GM23338 (cell line): ENCODE results near the gene ASAH2.

ENCODE experiments used
- CTCF ChIP-seq, 2 experiments: fragments of 200-600 bp in 1 of 2; sonication (generic) in 1 of 2; conservative IDR thresholded peaks; 2 replicates each; pipeline versions ENCODE4 v1.5.1 to v1.6.1; 2016 to 2017; ENCODE audit warnings: antibody characterized with exemption in 2 of 2, low read depth in 2 of 2, mild to moderate bottlenecking in 2 of 2, moderate library complexity in 1 of 2
- ETS1 ChIP-seq: IDR thresholded peaks from 2 replicates; pipeline ENCODE4 v1.6.1; 2016; ENCODE audit warnings: antibody characterized with exemption
- EZH2 ChIP-seq: fragments of 200-600 bp; sonication (generic); IDR thresholded peaks from one replicate; pipeline ENCODE4 v1.8.0; 2017; ENCODE audit warnings: antibody characterized with exemption, mild to moderate bottlenecking, low read depth; ENCODE audit not compliant: unreplicated experiment
- JUNB ChIP-seq: IDR thresholded peaks from one replicate; pipeline ENCODE4 v1.6.1; 2016; ENCODE audit warnings: antibody characterized with exemption; ENCODE audit not compliant: unreplicated experiment
- REST ChIP-seq: IDR thresholded peaks from one replicate; pipeline ENCODE4 v1.6.1; 2018; ENCODE audit warnings: antibody characterized with exemption; ENCODE audit not compliant: unreplicated experiment
- ZNF462 ChIP-seq: fragments of 250-450 bp; sonication (Bioruptor Pico); IDR thresholded peaks from 2 replicates; pipeline ENCODE4 v1.5.0; 2020; ENCODE audit warnings: mild to moderate bottlenecking, moderate library complexity

GRCh38 chr10:50286517-50286916 lies 35.2 kb upstream of the ASAH2 start:
- no peak for TF ChIP-seq EZH2
- TF ChIP-seq CTCF (conservative IDR thresholded peaks at IDR 0.05; ENCODE audit: low read depth in 2 of 2) = no peak
- no peak for TF ChIP-seq REST
- no peak for TF ChIP-seq ZNF462 (CRISPR knock-in tag)
- TF ChIP-seq JUNB = no peak
- TF ChIP-seq ETS1 = no peak
